Parathyroid adenoma (tissue), 2 donors: ENCODE results near the gene VAT1.

Experiments
- H2AFZ ChIP-seq: fragments of 300-600 bp; sonication (generic); one replicate; pipeline ENCODE4 v1.7.0; 2017; ENCODE audit warnings: antibody characterized with exemption, mild to moderate bottlenecking
- H3K27ac ChIP-seq: fragments of 300-600 bp; sonication (generic); one replicate; pipeline ENCODE4 v1.7.0; 2017
- H3K27me3 ChIP-seq: fragments of 300-600 bp; sonication (generic); one replicate; pipeline ENCODE4 v1.7.0; 2017; ENCODE audit warnings: low read length; ENCODE audit not compliant: control insufficient read depth, insufficient read depth
- H3K36me3 ChIP-seq: fragments of 300-600 bp; sonication (generic); one replicate; pipeline ENCODE4 v1.7.0; 2017; ENCODE audit warnings: low read length; ENCODE audit not compliant: control insufficient read depth, insufficient read depth
- H3K4me1 ChIP-seq: fragments of 300-600 bp; sonication (generic); one replicate; pipeline ENCODE4 v1.7.0; 2017; ENCODE audit warnings: control low read depth
- H3K4me2 ChIP-seq: fragments of 300-600 bp; sonication (generic); one replicate; pipeline ENCODE4 v1.7.0; 2017; ENCODE audit warnings: low read length
- H3K4me3 ChIP-seq: fragments of 300-600 bp; sonication (generic); one replicate; pipeline ENCODE4 v1.7.0; 2017; ENCODE audit warnings: low read depth, low read length
- H3K79me2 ChIP-seq: fragments of 300-600 bp; sonication (generic); one replicate; pipeline ENCODE4 v1.7.0; 2017; ENCODE audit warnings: control low read depth
- H3K9ac ChIP-seq: fragments of 300-600 bp; sonication (generic); one replicate; pipeline ENCODE4 v1.7.0; 2017; ENCODE audit warnings: mild to moderate bottlenecking
- H3K9me3 ChIP-seq: fragments of 300-600 bp; sonication (generic); one replicate; pipeline ENCODE4 v1.7.0; 2017; ENCODE audit warnings: low read length; ENCODE audit not compliant: control insufficient read depth
- CTCF ChIP-seq: fragments of 300-600 bp; sonication (generic); IDR thresholded peaks from one replicate; pipeline ENCODE4 v1.7.0; 2017; ENCODE audit warnings: antibody characterized with exemption, mild to moderate bottlenecking
- donor health status: primary hyperparathyroidism.

VAT1 gene

GRCh38 chr17:42971589-42971988 lies 50.6 kb downstream of the VAT1 start:
- H3K4me2 ChIP-seq, result no peak overlapping the region
- H3K27ac ChIP-seq, result no peak overlapping the region
- no peak overlapping the region for H3K9ac ChIP-seq
- no peak overlapping the region for H2AFZ ChIP-seq
- H3K36me3 ChIP-seq, result no peaks in the 10 kb centered on the region
- H3K4me1 ChIP-seq, result no peaks in the 10 kb centered on the region
- no peaks in the 10 kb centered on the region for H3K27me3 ChIP-seq
- H3K4me3 ChIP-seq, result no peak overlapping the region
- TF ChIP-seq CTCF, result no peak
- H3K9me3 ChIP-seq, result no peaks in the 10 kb centered on the region
- H3K79me2 ChIP-seq, result no peaks in the 10 kb centered on the region

- H3K27ac ChIP-seq, result no peak overlapping the region
- H3K36me3 ChIP-seq, result no peaks in the 10 kb centered on the region
- no peak overlapping the region for H3K4me2 ChIP-seq
- no peaks in the 10 kb centered on the region for H3K79me2 ChIP-seq
- H2AFZ ChIP-seq, result no peak overlapping the region
- no peak overlapping the region for H3K9ac ChIP-seq
- TF ChIP-seq CTCF, result no peak
- no peak overlapping the region for H3K4me3 ChIP-seq
- H3K9me3 ChIP-seq, result no peaks in the 10 kb centered on the region
- H3K4me1 ChIP-seq, result no peaks in the 10 kb centered on the region
- no peaks in the 10 kb centered on the region for H3K27me3 ChIP-seq
Measured at GRCh38 chr17:42969001-42969581, 53.1 kb downstream of the VAT1 start.

- H3K36me3 ChIP-seq, result no peaks in the 10 kb centered on the region
- H3K4me2 ChIP-seq, result no peak overlapping the region
- TF ChIP-seq CTCF, result no peak
- no peak overlapping the region for H3K4me3 ChIP-seq
- H3K4me1 ChIP-seq, result no peaks in the 10 kb centered on the region
- H2AFZ ChIP-seq, result no peak overlapping the region
- no peak overlapping the region for H3K9ac ChIP-seq
- no peaks in the 10 kb centered on the region for H3K79me2 ChIP-seq
- H3K27ac ChIP-seq, result no peak overlapping the region
- H3K9me3 ChIP-seq, result no peaks in the 10 kb centered on the region
- H3K27me3 ChIP-seq, result no peaks in the 10 kb centered on the region
Measured at GRCh38 chr17:42967925-42968324, 54.3 kb downstream of the VAT1 start.
